ENCODE data around the gene CBX6. TPM values are rescaled to one million over a fixed set of nuclear protein-coding genes. Genes with fewer than 3 reads are reported as not detected.
A peak's percentile ranks its signal among the peaks of the same experiment; 100 is the strongest.

Gene CBX6
- total RNA-seq, 4 donors from 2014 or later: 7.0 to 35.5 (median 10.7) TPM

DNA sequence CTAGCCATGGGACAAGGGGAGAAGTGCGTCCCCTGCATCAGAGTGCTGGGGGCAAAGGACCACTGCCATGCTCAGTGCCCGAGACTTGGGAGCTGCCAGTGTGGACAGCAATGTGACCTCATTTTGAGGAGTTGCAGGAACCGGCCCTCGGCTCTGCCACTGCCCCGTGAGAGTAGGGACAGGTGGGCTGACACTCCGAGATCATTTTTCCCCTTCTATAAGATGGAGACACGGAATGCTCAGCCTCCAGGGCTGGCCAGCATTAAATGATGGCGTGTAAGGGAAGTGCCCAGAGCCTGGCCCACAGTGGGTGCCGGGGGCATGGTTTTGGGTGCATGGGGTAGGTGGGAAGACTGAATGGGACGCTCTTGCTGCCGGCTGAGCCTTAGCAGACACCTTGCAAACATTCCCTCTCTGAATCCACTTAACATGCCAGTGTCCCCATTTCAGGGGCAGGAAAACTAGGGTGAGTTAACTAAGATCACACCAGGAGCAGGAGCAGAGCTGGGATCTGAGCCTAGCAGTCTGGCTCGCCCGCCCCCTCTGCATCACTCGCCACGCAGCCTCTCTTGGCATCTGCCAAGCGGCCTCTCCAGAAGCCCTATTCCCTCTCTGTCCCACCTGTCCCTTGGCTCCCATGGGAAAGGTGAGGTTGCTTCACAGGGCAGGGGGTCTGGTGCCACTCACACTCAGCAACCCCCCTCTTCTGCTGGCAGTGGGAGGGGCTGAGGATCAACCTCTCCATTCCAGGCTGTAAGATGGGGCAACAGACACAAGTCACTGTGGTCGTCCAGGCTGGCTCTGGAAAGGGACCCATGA lies 41.8 kb downstream of the CBX6 start:
- Histone ChIP-seq H3K4me1 (no peaks in the 10 kb centered on the region), H3K36me3 (no peaks in the 10 kb centered on the region), H3K27me3 (no peaks in the 10 kb centered on the region), H3K4me3 (no peak overlapping the region), H3K27ac (no peak overlapping the region), H3K9me3 (no peaks in the 10 kb centered on the region)
- no peak for TF ChIP-seq POLR2A (IDR thresholded peaks at IDR 0.05)
- no peak for DNase-seq

DNA sequence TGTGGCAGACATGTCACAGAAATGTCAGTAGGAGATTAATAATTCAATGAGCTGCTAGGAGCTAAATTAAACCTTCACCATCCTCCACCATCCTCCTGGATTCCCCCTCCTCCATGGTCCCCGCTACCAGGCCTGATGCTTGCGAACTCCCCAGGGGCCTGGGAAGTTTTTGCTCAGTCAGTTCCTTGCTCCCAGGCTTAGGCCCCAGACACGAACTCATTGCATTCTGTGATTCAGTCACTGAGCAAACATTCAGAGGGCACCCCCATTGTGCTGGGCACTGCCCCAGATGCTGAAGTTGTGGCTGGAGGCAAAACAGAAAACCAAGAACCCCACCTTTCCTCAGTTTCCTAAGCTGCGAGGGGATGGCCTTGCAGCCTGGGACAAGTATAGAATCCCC lies 42.5 kb downstream of the CBX6 start:
- Histone ChIP-seq H3K27me3 (no peaks in the 10 kb centered on the region), H3K36me3 (no peaks in the 10 kb centered on the region), H3K27ac (no peak overlapping the region), H3K4me3 (no peak overlapping the region), H3K4me1 (no peaks in the 10 kb centered on the region), H3K9me3 (no peaks in the 10 kb centered on the region)
- peak in 1 of 3 donors; percentile 24 for DNase-seq
- TF ChIP-seq, protein P1, sequence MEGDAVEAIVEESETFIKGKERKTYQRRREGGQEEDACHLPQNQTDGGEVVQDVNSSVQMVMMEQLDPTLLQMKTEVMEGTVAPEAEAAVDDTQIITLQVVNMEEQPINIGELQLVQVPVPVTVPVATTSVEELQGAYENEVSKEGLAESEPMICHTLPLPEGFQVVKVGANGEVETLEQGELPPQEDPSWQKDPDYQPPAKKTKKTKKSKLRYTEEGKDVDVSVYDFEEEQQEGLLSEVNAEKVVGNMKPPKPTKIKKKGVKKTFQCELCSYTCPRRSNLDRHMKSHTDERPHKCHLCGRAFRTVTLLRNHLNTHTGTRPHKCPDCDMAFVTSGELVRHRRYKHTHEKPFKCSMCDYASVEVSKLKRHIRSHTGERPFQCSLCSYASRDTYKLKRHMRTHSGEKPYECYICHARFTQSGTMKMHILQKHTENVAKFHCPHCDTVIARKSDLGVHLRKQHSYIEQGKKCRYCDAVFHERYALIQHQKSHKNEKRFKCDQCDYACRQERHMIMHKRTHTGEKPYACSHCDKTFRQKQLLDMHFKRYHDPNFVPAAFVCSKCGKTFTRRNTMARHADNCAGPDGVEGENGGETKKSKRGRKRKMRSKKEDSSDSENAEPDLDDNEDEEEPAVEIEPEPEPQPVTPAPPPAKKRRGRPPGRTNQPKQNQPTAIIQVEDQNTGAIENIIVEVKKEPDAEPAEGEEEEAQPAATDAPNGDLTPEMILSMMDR (IDR thresholded peaks at IDR 0.05): no peak
- TF ChIP-seq POLR2A (IDR thresholded peaks at IDR 0.05): no peak

DNA sequence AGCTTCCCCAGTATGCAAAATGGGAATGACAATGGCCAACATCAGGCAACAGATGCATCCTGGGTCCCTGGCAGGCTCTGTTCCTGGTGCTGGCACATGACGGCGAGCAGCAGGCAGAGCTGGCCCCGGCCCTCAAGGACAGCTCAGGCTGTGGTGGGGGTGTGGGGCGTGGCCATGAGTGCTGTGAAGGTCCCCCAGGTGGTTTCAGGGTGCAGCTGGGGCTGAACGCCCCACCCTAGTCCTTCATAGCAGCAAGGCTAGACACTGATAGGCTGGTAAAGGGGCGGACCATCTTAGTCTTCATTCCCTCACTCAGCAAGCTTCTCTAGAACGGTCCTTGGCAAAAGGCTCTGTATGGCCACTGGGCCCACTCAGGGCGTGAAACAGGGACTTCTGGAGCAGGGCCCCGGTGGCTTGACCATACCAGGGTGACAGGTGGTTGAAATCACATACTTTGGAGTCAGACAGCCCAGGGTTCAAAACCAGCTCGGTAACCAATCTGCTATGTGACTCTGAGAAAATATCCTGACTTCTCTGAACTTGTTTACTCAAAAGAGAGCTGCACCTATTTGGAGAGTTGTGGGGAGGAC lies 43.3 kb downstream of the CBX6 start:
- DNase-seq: peak in 1 of 3 donors; percentile 21
- TF ChIP-seq, protein P1 (IDR thresholded peaks at IDR 0.05): no peak
- TF ChIP-seq POLR2A (IDR thresholded peaks at IDR 0.05): no peak

DNA sequence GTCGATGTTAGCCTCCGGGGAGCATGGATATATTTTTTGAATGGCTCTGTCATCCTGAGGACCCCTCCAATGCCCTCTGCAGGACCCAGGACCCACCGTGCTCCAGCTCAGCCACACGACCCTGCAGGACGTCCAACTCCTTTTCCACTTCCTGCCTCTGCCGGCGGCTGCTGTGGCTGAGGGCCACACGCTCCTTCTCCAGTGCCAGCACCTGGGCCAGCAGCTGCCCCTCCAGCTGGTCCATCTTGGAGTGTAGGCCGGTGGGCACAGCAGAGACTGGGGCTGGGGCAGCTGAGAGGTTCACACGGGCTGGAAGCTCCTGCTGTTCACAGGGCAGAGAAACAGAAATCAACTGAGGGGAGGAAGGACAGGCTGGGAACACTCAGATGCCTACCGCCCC lies 43.8 kb downstream of the CBX6 start:
- Histone ChIP-seq H3K27ac (no peak overlapping the region), H3K9me3 (no peaks in the 10 kb centered on the region), H3K27me3 (no peaks in the 10 kb centered on the region), H3K4me3 (no peak overlapping the region), H3K36me3 (no peaks in the 10 kb centered on the region), H3K4me1 (no peaks in the 10 kb centered on the region)
- TF ChIP-seq, protein P1 (IDR thresholded peaks at IDR 0.05): no peak
- TF ChIP-seq POLR2A (IDR thresholded peaks at IDR 0.05): no peak
- DNase-seq: peak in 1 of 3 donors; percentile 34

More for the DNA sequence above, 43.3 kb downstream of the CBX6 start:
- Histone ChIP-seq H3K4me1 (no peaks in the 10 kb centered on the region), H3K27ac (no peak overlapping the region), H3K4me3 (no peak overlapping the region), H3K27me3 (no peaks in the 10 kb centered on the region), H3K36me3 (no peaks in the 10 kb centered on the region), H3K9me3 (no peaks in the 10 kb centered on the region)

DNA sequence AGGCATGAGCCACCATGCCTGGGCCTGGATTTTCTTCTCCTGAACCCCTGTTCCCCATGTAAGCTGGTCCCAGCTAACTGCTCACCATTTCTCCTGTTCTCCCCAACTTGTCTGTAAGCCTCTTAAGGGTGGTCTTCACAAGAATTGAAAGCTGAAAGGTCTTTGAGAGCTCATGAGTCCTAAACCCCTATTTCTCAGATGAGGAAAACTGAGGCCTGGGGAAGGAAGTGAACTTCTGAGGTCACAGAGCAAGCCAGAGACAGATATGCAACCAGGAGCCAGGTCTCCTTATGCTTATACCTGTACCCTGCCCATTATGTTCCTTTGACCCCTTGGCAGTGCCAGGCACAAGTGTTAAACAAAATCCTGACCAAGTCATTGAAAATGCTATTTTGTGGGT lies 44.5 kb downstream of the CBX6 start:
- TF ChIP-seq, protein P1 (IDR thresholded peaks at IDR 0.05): no peak
- TF ChIP-seq POLR2A (IDR thresholded peaks at IDR 0.05): no peak
- no peaks in the 10 kb centered on the region for H3K9me3 ChIP-seq
- H3K4me1 ChIP-seq: no peaks in the 10 kb centered on the region
- no peaks in the 10 kb centered on the region for H3K27me3 ChIP-seq
- H3K36me3 ChIP-seq: no peaks in the 10 kb centered on the region
- no peak overlapping the region for H3K4me3 ChIP-seq
- H3K27ac ChIP-seq: no peak overlapping the region
- DNase-seq: no peak

DNA sequence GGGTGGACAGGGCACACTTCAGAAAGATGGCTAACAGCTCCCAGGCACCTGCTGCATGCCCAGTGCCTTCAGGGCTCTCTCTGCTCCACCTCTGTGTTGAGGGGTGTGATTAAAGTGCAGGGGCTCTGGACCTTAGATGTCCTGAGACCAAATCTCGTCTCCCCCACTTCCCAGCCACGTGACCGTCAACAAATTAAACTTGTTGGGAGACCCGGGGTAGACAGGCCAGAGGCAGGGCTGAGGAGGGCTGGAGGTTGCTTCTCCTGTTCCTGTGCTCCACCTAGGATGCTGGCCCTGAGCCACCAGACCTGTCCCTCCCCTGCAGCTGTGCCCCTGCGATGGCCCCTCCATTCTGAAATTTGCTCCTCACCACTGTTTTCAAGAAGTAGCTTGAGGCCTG lies 45.2 kb downstream of the CBX6 start:
- Histone ChIP-seq H3K9me3 (no peaks in the 10 kb centered on the region), H3K36me3 (no peaks in the 10 kb centered on the region), H3K27me3 (no peaks in the 10 kb centered on the region), H3K27ac (no peak overlapping the region), H3K4me1 (no peaks in the 10 kb centered on the region), H3K4me3 (no peak overlapping the region)
- DNase-seq: no peak
- TF ChIP-seq POLR2A (IDR thresholded peaks at IDR 0.05): no peak
- TF ChIP-seq, protein P1 (IDR thresholded peaks at IDR 0.05): no peak

Data from Peyer's patch (tissue), 4 donors.